Sigmoid colon (tissue), 7 donors: ENCODE measurements around the gene ARHGAP22. TPM values are rescaled to one million over a fixed set of nuclear protein-coding genes. Genes with fewer than 3 reads are reported as not detected.

Experiments
- DNase-seq: peaks from one replicate; pipeline ENCODE4 v3.0.0-alpha.2; 2019
- H3K27ac ChIP-seq, 4 donors: fragments of 200-600 bp; sonication (generic); one replicate each; pipeline ENCODE4 v1.5.1; 2016 to 2019; ENCODE audit warnings: mild to moderate bottlenecking in 1 of 4
- H3K27me3 ChIP-seq, 3 donors: fragments of 200-600 bp; sonication (generic); one replicate each; pipeline ENCODE4 v1.5.1; 2019; ENCODE audit warnings: mild to moderate bottlenecking in 1 of 3
- H3K36me3 ChIP-seq, 4 donors: fragments of 200-600 bp; sonication (generic); one replicate each; pipeline ENCODE4 v1.5.1; 2016 to 2019
- H3K4me1 ChIP-seq, 4 donors: fragments of 200-600 bp; sonication (generic); one replicate each; pipeline ENCODE4 v1.5.1; 2017 to 2019
- H3K4me3 ChIP-seq, 4 donors: fragments of 200-600 bp; sonication (generic); one replicate each; pipeline ENCODE4 v1.5.1; 2017 to 2019; ENCODE audit warnings: mild to moderate bottlenecking in 2 of 4, moderate library complexity in 1 of 4
- H3K9me3 ChIP-seq, 4 donors: fragments of 200-600 bp in 3 of 4; sonication (generic) in 3 of 4; one replicate each; pipeline versions ENCODE4 v1.5.1 to v1.6.1; 2013 to 2019
- EP300 ChIP-seq, 4 donors: sonication (generic); formaldehyde crosslinking; IDR thresholded peaks; one replicate each; pipeline ENCODE4 v1.6.1; 2017; ENCODE audit warnings: antibody characterized with exemption in 4 of 4
- POLR2A ChIP-seq, 2 donors: fragments of 450-650 bp; IDR thresholded peaks; one replicate each; pipeline ENCODE4 v1.6.1; 2016; ENCODE audit warnings: antibody characterized with exemption in 2 of 2, mild to moderate bottlenecking in 2 of 2, moderate library complexity in 2 of 2
- POLR2AphosphoS5 ChIP-seq, 4 donors: sonication (generic); formaldehyde crosslinking; IDR thresholded peaks; one replicate each; pipeline ENCODE4 v1.6.1; 2017; ENCODE audit warnings: antibody characterized with exemption in 4 of 4
- WGBS, 2 donors: extraction: QIAGEN DNeasy Blood & Tissue Kit; methylation state at CpG; one replicate each; pipeline ENCODE4 v1.1.7; 2013; 5-methylcytosine and 5-hydroxymethylcytosine counted together
- intact Hi-C: fragments of 100-400 bp; cut with DNase I; formaldehyde crosslinking; loops from one replicate; pipeline ENCODE4 v1.15.1; 2023
- polyA plus RNA-seq, 3 donors: library from polyadenylated mRNA; stranded (reverse); fragments of 200-250 nt; gene quantifications; one replicate each; pipeline ENCODE4 v1.2.3, GENCODE V29; 2013
- total RNA-seq, 4 donors: library from RNA; depleted of rRNA; stranded (reverse); fragments of >200 nt; gene quantifications; one replicate each; pipeline ENCODE4 v1.1.0, GENCODE V29; 2016
- TF ChIP-seq, protein P1 (sequence below), 4 experiments: fragments of 450-650 bp in 3 of 4; fragments of 200-600 bp in 1 of 4; IDR thresholded peaks; one replicate each; pipeline ENCODE4 v1.5.1; 2016 to 2019; ENCODE audit warnings: antibody characterized with exemption in 4 of 4, mild to moderate bottlenecking in 3 of 4, moderate library complexity in 2 of 4
- donor health status: healthy with polysubstance abuse.
- donor health status: Bipolar disorder and iron deficiency.
- donor health status: healthy.

ARHGAP22 gene
- total and polyA plus RNA-seq, 7 donors, result 1.2 to 6.4 (median 3.1) TPM

DNA sequence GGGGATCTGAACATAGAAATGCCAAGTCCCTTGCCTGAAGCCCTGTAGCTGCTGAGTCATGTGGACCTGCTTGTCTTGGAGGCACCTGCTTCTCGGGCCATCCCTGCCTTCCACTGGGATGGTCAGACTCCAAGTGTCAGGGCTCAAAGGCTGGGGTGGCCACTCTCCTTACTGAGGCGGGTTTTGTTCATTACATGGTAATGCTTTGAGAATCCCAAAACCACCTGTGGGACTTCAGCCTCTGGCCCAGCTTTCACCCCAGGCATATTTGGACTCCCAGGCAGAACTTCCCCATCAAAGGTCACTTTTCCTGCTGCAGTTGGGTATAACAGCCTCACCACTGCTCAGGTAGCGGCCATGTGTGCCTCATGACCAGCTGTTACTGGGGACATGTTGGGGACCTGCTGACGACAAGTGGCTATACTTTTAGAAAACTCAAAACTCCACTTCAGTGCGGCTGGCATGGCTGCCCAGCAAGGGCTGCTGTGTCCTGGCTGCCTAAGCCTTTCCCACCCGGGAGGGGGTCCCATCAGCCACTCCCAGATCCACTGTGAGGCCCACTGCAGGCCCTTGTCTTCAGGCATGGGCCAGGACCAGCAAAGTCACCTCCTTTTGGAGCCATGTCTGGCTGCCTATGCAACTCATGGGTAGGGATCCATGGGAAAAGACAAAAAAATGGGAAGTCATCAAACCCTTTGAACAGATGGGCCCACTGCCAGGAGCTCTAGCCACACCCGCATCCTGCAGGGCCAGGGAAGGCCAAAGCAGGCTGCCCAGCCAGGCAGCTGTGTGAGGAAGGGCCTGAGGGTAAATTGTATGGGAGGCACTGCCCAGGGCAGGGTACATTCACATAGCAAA lies 96.7 kb downstream of the ARHGAP22 start:
- Histone ChIP-seq H3K9me3 (no peaks in the 10 kb centered on the region), H3K27ac (no peak overlapping the region), H3K4me1 (no peaks in the 10 kb centered on the region), H3K36me3 (no peaks in the 10 kb centered on the region), H3K27me3 (no peaks in the 10 kb centered on the region), H3K4me3 (no peak overlapping the region)
- intact Hi-C loops, result loop anchor here (10.0 kb wide), 1 partner anchor 143 kb away; no protein-coding TSS in a partner anchor
- peak; percentile 71 for DNase-seq
- TF ChIP-seq EP300 (IDR thresholded peaks at IDR 0.05) (no peak), POLR2AphosphoS5 (IDR thresholded peaks at IDR 0.05) (no peak), POLR2A (IDR thresholded peaks at IDR 0.05) (no peak)
- TF ChIP-seq, protein P1, sequence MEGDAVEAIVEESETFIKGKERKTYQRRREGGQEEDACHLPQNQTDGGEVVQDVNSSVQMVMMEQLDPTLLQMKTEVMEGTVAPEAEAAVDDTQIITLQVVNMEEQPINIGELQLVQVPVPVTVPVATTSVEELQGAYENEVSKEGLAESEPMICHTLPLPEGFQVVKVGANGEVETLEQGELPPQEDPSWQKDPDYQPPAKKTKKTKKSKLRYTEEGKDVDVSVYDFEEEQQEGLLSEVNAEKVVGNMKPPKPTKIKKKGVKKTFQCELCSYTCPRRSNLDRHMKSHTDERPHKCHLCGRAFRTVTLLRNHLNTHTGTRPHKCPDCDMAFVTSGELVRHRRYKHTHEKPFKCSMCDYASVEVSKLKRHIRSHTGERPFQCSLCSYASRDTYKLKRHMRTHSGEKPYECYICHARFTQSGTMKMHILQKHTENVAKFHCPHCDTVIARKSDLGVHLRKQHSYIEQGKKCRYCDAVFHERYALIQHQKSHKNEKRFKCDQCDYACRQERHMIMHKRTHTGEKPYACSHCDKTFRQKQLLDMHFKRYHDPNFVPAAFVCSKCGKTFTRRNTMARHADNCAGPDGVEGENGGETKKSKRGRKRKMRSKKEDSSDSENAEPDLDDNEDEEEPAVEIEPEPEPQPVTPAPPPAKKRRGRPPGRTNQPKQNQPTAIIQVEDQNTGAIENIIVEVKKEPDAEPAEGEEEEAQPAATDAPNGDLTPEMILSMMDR (IDR thresholded peaks at IDR 0.05), result no peak
- 80 to 87% methylated on average over 7 of the region's 7 CpGs for WGBS, 2 donors

- H3K4me3 ChIP-seq, result no peak overlapping the region
- TF ChIP-seq POLR2A (IDR thresholded peaks at IDR 0.05), result no peak
- no peak for TF ChIP-seq EP300 (IDR thresholded peaks at IDR 0.05)
- no peaks in the 10 kb centered on the region for H3K9me3 ChIP-seq
- no peak overlapping the region for H3K27ac ChIP-seq
- no peaks in the 10 kb centered on the region for H3K36me3 ChIP-seq
- intact Hi-C loops, result loop anchor here (10.0 kb wide), 1 partner anchor 143 kb away; no protein-coding TSS in a partner anchor
- DNase-seq, result no peak
- WGBS, 2 donors, result 85 to 87% methylated on average over 6 of the region's 6 CpGs
- no peaks in the 10 kb centered on the region for H3K4me1 ChIP-seq
- no peaks in the 10 kb centered on the region for H3K27me3 ChIP-seq
Observed at GRCh38 chr10:48507494-48507893, 97.4 kb downstream of the ARHGAP22 start.

- Histone ChIP-seq H3K27me3 (no peaks in the 10 kb centered on the region), H3K36me3 (no peaks in the 10 kb centered on the region), H3K4me1 (no peaks in the 10 kb centered on the region), H3K27ac (no peak overlapping the region), H3K4me3 (no peak overlapping the region), H3K9me3 (no peaks in the 10 kb centered on the region)
- intact Hi-C loops, result loop anchor here (10.0 kb wide), 1 partner anchor 142 kb away; no protein-coding TSS in a partner anchor
- no peak for DNase-seq
- TF ChIP-seq POLR2AphosphoS5 (IDR thresholded peaks at IDR 0.05) (no peak), EP300 (IDR thresholded peaks at IDR 0.05) (no peak), POLR2A (IDR thresholded peaks at IDR 0.05) (no peak)
- TF ChIP-seq, protein P1 (IDR thresholded peaks at IDR 0.05), result no peak
- WGBS, 2 donors, result 83% methylated on average over 8 of the region's 8 CpGs
Observed at GRCh38 chr10:48506147-48506917, 98.5 kb downstream of the ARHGAP22 start.

DNA sequence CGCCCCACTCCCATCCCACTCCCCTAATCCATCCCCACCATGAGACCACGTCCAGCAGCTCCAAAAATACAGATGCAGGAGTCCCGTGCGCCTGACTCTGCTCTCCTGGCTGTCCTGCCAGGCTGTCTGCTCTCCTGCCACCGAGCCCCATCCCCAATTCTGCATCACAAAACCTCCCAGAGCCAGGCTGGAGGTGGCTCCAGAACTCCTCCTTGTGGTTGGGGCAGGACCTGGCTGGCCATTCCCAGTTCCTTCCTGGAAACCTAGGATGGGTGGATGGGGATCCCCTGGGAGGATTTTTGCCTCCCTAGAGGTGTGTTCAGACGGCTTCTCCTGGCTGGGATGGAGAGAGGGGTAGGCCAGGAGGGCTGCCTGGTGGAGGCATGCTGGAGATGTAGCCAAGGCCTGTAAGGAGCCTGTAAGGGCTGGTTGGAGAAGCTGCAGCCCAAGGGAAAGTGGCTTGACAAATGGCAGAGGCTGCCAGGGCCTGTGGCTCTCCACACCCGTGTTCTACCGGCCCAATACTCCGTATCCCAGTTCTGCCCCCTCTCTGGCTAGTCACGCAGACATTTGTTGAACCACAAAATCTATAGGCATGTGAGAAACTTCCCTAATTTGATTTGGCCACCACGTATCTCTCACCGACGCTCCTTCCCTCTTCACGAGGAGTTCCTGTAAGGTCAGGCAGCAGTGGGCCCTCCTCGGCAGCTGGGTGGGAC lies 99.3 kb downstream of the ARHGAP22 start:
- intact Hi-C loops, result loop anchor here (10.0 kb wide), 1 partner anchor 141 kb away; no protein-coding TSS in a partner anchor
- 64 to 78% methylated on average over 15 of the region's 15 CpGs for WGBS, 2 donors
- H3K36me3 ChIP-seq, result no peaks in the 10 kb centered on the region

More for the DNA sequence above, 99.3 kb downstream of the ARHGAP22 start:
- Histone ChIP-seq H3K4me3 (no peak overlapping the region), H3K4me1 (no peaks in the 10 kb centered on the region), H3K9me3 (no peaks in the 10 kb centered on the region), H3K27ac (no peak overlapping the region), H3K27me3 (no peaks in the 10 kb centered on the region)
- no peak for TF ChIP-seq EP300 (IDR thresholded peaks at IDR 0.05)
- no peak for TF ChIP-seq POLR2A (IDR thresholded peaks at IDR 0.05)
- no peak for TF ChIP-seq POLR2AphosphoS5 (IDR thresholded peaks at IDR 0.05)
- TF ChIP-seq, protein P1 (IDR thresholded peaks at IDR 0.05), result no peak
- no peak for DNase-seq
